HG03469 (cell line): Measurements from ENCODE around the gene IRF8.
"Not testable (repeated sequence)": the region's sequence is repeated elsewhere in the genome, so short reads cannot be mapped to it uniquely, and the experiment has no call there.

Experiments used
- ATAC-seq: cut with Tn5 transposase; IDR thresholded peaks from one replicate; pipeline ENCODE4 v1.9.1; 2021; ENCODE audit warnings: mild to moderate bottlenecking, moderate library complexity, moderate number of reproducible peaks; ENCODE audit not compliant: unreplicated experiment

The IRF8 gene

DNA sequence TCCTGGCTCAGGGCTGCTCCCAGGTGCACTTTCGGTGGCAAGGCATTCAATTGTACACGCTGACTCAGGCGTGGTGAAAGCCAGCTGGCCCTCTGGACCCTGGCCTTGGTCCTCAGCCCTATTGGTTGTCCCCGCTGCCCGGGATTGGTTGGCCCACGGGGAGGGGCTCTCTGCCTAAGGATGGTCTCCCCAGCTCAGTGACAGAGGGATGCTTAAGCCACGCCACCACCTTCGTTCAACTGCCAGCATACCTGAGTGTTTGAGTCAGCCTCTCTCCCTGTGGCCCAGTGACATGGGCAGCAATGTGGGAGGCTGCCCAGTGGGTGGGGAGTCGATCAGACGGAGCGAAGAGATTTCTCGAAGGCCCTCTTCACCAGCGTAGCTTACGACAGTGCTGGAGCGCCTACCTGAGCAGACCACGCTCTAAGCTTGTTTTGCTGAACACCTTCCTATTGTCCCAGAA lies 30.3 kb downstream of the IRF8 start:
- ATAC-seq, result no peak

DNA sequence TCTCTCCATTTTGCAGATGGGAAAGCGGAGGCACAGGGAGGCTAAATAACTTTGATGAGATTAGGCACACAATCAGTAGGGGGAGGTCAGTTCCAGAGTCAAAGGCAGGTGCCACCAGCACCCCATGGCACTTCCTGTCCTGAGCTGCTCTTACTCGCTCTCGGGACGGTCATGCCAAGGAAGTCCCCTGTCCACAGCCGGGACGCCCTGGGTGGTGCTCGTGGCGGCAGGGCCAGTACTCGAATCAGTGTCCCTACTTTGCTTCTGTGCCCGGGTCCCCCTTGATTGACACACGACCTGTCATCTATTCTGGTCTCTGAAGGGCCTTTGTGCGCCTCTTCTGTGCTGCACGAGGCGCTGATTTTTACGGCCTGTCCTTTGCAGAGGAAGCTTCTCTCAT lies 31.3 kb downstream of the IRF8 start:
- ATAC-seq, result no peak

DNA sequence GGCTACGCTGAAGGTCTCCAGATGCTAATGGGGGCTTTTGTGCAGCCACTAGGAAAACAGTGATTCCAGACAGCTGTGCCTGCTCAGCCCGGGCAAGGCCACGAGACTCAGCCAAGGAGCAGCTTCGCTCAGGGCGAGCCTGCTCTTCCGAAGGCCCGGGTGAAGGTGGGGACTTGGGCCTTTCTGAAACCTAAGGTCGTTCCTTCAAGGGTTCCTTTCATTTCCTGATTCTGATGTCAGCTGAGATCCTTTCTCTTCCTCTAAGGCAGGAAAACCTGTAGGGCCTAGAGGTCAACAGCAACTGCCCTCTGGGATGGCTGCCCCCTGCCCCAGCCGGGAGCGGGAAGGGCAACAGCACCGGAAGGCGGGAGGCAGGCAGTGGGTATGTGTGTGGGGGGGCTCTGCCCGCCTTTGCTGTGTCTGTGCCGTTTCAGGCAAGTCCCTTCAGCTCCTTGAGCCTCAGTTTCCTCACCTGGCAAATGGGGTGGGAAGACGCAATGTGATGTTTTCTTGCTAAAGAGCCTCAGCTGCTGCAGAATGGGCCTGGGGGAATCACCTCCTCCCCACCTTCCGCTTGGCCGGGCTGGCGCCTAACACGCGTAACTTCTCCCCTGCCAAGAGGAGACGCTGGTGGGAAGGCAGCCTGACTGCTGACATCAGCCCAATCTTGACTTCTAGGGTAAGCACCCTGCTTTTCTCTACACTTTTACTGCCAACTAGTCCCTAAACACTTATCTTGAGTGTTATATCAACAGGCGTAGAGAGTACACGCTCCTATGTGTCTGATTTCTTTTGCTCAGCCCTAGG lies 32.8 kb downstream of the IRF8 start:
- ATAC-seq, result no peak

DNA sequence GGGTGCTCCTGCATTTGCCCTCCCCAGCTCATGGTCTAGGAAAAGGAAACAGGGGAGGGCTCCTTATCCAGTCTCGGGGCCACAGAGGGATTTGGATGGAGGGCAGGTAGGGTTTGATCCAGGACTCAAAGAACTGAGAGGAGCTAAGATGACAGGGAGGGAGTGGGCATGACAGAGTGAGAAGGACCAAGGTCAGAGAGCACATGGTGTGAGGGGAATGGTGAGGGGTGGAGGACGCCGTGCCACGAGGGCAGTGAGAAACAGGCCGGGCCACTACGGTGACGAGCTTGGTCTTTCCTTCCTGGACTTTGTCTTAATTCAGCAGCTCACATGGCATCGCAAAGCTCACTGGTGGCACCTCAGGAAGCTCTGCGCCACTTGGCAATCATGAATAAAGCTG lies 35.2 kb downstream of the IRF8 start:
- no peak for ATAC-seq

DNA sequence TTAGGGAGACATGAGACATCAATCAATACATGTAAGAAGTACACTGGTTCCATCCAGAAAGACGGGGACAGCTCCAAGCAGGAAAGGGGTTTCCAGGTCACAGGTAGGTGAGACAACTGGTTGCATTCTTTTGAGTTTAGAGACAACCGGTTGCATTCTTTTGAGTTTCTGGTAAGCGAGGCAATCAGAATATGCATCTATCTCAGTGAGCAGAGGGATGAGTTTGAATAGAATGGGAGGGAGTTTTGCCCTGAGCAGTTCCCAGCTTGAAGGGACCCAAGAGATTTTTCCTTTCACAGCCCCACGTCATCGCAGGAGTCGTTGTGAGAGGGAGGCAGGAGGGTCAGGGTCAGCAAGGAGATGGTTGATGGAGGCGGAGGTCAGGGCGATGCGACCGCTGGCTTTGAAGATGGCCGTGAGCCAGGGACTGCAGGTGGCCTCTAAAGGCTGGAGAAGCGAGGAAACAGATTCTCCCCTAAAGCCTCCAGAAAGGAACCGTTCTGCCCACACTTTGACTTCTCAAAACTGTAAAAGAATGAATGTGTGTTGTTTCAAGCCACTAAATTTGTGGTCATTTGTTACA lies 36.5 kb downstream of the IRF8 start:
- ATAC-seq, result no peak

DNA sequence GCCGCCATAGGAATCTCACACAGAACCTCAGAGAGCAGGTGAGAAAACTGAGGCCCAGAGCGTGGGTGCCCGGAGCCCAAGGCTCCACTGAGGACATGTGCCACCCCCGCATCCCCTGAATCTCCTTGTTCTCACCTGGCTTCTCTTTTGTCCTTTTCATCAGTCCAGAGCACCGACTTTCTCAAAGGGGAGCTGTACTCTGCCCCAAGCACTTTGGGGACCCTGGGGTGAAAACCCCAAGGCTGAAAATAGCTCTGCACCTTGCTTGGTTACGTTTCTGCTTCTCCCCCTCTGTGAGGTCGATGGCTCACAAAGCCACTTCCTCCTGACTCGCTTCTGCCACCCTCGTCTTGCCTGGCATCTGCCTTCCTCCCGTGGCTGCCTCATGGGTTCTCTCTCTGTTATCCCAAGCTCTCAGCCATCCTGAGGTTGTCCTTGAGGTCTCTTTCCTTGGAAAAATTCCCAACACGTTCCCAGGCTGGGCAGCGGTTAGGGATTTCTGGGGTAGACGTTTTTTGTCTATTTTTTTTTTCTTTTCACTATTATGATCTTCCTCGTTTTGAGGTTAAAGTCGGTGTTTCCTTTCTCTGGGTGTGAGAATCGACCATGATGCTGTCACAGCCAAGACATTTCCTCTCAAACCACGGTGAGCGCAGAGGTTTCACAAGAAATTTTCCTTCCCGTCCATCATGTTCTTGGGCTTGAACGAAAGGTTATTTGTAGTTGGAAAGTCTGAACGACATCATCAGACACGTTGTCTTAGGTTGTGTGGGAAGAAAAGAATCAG lies 37.2 kb downstream of the IRF8 start:
- peak; percentile 55 for ATAC-seq

- ATAC-seq, result no peak
These were observed 37.9 kb downstream of the IRF8 start for GRCh38 chr16:85936816-85937215.

GRCh38 chr16:85940214-85940613 lies 41.3 kb downstream of the IRF8 start:
- no peak for ATAC-seq

DNA sequence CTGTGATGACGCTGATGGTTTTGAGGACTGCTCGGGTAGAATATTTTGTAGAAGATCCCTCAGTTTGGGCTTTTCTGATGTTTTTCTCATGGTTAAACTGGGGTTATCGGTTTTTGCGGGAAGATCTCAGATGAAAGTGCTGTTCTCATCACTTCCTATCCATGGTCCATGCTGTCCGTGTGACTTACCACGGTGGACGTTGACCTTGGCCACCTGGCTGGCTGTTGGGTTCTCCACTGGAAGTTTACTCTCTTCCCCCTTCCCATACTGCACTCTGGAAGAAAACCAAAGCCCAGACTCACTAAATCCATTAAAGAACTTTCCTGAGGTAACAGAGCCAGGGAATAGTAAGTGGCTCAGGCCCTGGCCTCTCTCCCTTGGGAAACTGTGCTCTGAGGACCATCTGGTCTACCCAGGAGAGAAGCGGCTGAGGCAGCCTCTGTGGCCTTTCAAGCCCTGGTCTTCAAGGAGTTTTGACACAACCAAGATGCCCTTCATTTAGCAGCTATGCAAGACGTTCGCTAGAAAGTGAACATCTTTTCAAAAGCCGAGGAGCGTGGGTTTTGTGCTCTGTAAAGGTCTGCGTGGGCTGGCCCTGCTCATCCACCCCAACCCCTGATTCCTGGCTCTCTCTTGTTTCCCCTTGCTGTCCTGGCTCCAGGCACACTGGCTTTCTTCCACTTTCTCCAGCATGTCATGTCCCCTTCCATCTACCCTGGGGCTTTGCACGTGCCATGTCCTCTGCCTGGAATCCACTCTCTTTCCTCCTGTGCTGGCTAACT lies 43.1 kb downstream of the IRF8 start:
- no peak for ATAC-seq

DNA sequence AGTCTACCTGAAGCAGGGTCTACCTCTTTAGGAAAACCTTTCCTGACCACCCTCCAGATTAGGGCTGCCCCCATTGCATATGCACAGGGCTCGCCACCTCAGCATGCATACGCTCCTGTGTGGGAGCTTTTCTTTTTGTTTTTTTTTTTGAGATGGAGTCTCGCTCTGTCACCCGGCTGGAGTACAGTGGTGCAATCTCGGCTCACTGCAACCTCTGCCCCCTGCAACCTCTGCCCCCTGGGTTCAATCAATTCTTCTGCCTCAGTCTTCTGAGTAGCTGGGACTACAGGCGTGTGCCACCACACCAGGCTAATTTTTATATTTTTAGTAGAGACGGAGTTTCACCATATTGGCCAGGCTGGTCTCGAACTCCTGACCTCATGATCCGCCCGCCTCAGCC lies 43.7 kb downstream of the IRF8 start:
- not testable (repeated sequence) for ATAC-seq

DNA sequence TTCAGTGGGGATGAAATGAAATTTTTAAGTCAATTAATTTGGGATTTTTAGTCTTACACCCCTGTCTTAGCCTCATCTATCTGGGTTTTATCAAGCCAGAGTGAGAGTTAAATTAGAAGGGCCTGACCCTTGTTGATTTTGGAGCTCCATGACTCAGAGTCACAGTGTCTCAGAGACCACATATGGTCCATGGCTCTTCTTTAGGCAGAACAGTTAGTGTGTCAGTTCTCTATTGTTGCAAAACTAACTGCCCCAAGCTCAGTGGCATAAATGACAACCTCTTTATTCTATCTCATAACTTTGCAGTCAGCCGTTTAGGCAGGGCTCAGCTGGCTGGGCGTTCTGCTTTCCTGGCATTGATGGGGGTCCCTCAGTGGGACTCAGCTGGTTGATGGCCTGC lies 44.7 kb downstream of the IRF8 start:
- no peak for ATAC-seq

GRCh38 chr16:85944572-85945423 lies 45.8 kb downstream of the IRF8 start:
- ATAC-seq, result no peak

DNA sequence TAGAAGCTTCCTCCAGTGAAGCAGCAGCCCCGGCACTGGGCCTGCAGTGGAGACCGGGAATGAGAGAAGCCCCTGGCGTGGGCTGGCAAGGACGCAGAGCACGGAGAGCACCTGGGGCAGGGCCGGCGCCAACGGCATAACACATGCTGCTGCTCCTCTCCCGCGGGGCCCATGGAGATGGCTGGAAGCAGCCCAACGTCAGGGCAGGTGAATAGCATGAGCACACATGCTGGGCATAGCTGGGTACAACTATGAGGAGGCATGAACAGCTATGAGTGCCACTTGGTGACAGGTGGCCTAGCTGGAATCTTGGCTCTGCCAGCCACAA lies 46.4 kb downstream of the IRF8 start:
- no peak for ATAC-seq

- ATAC-seq, result no peak
These were observed 47.7 kb downstream of the IRF8 start for GRCh38 chr16:85946541-85947124.

DNA sequence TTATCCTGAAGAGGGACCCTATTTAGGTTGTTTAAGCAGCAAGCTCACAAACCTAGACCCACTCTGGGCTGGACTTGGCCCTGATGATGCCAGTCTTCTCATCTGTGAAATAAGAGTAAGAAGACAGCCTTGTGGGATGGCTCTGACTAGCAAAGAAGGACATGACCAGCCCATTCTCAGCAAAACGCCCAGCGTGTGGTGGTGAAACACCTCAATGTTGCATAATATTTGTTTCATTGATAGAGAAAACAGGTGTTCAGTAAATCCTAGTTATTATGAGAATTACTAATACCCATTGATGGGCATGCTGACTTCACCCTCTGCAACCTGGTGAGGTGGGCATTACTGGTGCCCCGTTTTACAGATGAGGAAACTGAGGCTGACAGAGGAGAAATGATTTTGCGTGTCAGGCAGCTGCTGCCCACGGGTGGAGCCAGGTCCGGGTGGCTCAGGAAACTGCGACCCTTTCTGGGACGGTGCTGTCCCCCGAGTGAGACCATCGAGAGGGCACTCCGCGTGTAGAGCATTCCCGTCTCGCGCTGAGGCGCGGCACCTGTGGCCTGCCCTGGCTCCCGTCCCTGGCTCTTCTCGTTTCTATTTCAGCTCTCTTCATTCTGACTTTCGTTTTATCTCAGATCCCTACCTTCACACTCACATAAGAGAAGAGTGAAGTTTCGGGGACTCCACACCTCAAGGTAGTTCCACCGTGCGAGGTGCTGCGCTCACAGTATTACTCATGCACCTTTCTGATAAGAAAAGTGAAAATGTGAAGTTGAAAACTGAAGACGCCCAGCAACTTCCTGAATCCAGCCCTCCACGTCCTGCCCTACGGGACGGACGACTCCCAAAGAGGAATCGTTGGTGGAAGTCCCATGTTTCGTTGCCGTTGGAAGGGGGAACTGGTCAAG lies 48.5 kb downstream of the IRF8 start:
- no peak for ATAC-seq

DNA sequence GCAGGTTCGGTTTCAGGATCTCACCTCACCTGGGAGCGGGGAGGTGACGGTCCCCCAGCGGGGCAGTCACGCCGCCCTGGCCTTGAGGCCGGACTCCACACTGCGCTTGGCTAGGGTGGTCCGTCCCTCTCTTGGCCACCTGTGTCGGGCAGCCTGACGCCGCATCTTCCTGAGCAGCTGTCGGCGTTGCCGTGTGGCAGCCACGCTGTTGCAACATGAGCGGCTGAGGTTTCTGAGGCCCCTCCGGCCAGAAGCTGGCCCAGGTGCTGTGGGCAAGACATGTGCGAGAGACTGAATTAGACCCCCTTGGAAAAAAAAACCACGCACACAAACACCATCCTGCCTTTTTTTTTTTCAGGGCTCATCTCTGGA lies 49.2 kb downstream of the IRF8 start:
- ATAC-seq, result no peak

DNA sequence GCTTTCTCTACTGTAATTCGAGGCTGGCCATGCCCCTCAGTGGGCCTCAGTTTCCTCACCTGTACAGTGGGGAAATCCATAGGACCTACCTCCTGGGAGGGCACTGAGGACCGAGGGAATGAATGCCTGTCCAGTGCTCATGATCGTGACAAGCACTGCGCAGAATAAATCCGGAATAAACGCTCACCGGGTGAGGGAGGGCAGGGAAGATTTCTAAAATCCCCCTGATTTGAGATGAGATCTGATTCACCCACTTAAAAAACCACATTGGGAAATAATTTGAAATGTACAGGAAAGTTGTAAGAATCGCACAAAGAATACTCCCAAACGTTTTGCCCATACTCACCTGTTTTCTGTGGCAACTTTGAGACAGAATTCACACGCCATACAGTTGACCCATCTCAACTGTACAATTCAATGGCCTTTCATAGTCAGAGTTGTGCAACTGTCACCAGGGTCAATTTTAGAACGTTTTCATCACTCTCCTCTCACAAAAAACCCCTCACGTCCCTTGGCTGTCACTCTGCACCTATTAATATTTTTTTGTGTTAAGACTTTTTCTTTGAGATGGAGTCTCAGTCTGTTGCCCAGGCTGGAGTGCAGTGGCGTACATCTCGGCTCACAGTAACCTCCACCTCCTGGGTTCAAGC lies 49.8 kb downstream of the IRF8 start:
- ATAC-seq, result no peak

DNA sequence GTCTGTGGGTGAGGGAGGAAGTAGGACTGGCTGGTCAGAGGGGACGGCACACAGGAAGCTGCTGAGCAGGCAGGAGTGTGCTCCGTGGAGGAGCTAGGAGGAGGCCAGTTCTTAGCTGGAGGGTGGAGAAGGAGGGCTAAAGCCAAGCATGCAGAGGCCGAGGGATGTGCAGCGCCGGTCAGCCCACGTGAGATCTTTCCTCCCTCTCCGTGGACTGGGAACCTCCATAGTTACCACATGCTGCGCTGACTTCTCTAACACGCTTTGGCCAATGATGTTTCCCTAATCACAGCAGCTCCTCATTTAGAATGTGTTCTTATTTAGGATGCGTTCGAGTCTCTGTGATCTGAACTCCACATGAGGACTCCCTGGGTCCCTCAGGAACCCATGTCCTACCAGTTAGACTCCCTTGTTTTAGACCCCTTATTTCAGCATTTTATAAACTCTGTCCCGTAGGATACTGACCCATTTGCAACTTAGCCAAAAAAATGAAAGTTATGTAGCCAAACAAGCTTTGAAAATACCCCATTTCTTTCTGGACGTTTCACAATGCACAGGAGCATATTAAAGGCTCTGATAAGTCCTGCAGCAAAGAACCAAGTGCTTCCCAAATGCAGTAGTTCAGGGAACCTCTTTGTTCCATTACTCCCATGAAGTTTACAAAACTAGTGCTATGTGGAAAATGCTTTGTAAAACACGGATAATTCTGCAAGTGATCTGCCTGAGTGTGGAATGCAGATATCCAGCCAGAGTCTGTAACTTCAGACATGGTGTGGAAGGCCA lies 51.4 kb downstream of the IRF8 start:
- ATAC-seq, result no peak
